Measurements from ENCODE around the gene AAR2.

The AAR2 gene

GRCh38 chr20:36253036-36253435 is 16.8 kb downstream of the AAR2 start:
- TF ChIP-seq, protein P1, sequence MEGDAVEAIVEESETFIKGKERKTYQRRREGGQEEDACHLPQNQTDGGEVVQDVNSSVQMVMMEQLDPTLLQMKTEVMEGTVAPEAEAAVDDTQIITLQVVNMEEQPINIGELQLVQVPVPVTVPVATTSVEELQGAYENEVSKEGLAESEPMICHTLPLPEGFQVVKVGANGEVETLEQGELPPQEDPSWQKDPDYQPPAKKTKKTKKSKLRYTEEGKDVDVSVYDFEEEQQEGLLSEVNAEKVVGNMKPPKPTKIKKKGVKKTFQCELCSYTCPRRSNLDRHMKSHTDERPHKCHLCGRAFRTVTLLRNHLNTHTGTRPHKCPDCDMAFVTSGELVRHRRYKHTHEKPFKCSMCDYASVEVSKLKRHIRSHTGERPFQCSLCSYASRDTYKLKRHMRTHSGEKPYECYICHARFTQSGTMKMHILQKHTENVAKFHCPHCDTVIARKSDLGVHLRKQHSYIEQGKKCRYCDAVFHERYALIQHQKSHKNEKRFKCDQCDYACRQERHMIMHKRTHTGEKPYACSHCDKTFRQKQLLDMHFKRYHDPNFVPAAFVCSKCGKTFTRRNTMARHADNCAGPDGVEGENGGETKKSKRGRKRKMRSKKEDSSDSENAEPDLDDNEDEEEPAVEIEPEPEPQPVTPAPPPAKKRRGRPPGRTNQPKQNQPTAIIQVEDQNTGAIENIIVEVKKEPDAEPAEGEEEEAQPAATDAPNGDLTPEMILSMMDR (IDR thresholded peaks at IDR 0.05; ENCODE audit: poor library complexity, severe bottlenecking), result no peak
- no peaks in the 10 kb centered on the region for H3K27me3 ChIP-seq (ENCODE audit: insufficient read depth, poor library complexity, severe bottlenecking)
- no peak overlapping the region for H3K4me3 ChIP-seq (ENCODE audit: severe bottlenecking)
- peaks cover 87% of the 10 kb centered on the region for H3K36me3 ChIP-seq (ENCODE audit: low read depth)
- peaks cover 21% of the 10 kb centered on the region for H3K4me1 ChIP-seq (ENCODE audit: insufficient read depth, poor library complexity, severe bottlenecking)
- peak; percentile 53 for DNase-seq (ENCODE audit: low spot score)
- no peak for ATAC-seq (ENCODE audit: low read depth)
- H3K9me3 ChIP-seq (ENCODE audit: severe bottlenecking), result no peaks in the 10 kb centered on the region
- H3K27ac ChIP-seq (ENCODE audit: poor library complexity, severe bottlenecking), result no peak overlapping the region

GRCh38 chr20:36254076-36254475 is 17.8 kb downstream of the AAR2 start:
- H3K9me3 ChIP-seq (ENCODE audit: severe bottlenecking), result no peaks in the 10 kb centered on the region
- H3K4me3 ChIP-seq (ENCODE audit: severe bottlenecking), result no peak overlapping the region
- TF ChIP-seq, protein P1 (IDR thresholded peaks at IDR 0.05; ENCODE audit: poor library complexity, severe bottlenecking), result no peak
- no peaks in the 10 kb centered on the region for H3K27me3 ChIP-seq (ENCODE audit: insufficient read depth, poor library complexity, severe bottlenecking)
- no peak for DNase-seq (ENCODE audit: low spot score)
- H3K4me1 ChIP-seq (ENCODE audit: insufficient read depth, poor library complexity, severe bottlenecking), result peaks cover 21% of the 10 kb centered on the region
- no peak for ATAC-seq (ENCODE audit: low read depth)
- H3K27ac ChIP-seq (ENCODE audit: poor library complexity, severe bottlenecking), result no peak overlapping the region
- H3K36me3 ChIP-seq (ENCODE audit: low read depth), result peaks cover 76% of the 10 kb centered on the region

DNA sequence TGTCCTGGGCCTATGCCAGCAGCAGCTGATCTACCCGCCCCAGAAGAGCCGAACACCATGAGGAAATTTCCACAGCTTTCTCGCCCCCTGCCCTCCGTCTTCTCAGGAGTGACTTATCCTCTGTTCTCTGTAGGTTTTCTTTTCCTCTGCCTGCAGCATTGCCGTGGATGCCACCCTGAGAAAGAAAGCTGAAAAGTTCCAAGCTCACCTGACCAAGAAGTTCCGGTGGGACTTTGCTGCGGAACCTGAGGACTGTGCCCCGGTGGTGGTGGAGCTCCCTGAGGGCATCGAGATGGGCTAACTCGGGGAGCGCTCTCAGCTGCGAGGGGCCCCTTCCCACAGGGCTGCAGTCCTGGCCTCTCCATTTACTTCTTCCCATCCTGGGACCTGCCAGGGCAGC is 19.2 kb downstream of the AAR2 start:
- Histone ChIP-seq H3K9me3 (ENCODE audit: severe bottlenecking) (no peaks in the 10 kb centered on the region), H3K27ac (ENCODE audit: poor library complexity, severe bottlenecking) (no peak overlapping the region), H3K27me3 (ENCODE audit: insufficient read depth, poor library complexity, severe bottlenecking) (no peaks in the 10 kb centered on the region), H3K4me3 (ENCODE audit: severe bottlenecking) (no peak overlapping the region), H3K4me1 (ENCODE audit: insufficient read depth, poor library complexity, severe bottlenecking) (peaks cover 16% of the 10 kb centered on the region), H3K36me3 (ENCODE audit: low read depth) (peaks cover 63% of the 10 kb centered on the region)
- TF ChIP-seq, protein P1 (IDR thresholded peaks at IDR 0.05; ENCODE audit: poor library complexity, severe bottlenecking), result no peak
- ATAC-seq (ENCODE audit: low read depth) (no peak), DNase-seq (ENCODE audit: low spot score) (peak; percentile 75)

DNA sequence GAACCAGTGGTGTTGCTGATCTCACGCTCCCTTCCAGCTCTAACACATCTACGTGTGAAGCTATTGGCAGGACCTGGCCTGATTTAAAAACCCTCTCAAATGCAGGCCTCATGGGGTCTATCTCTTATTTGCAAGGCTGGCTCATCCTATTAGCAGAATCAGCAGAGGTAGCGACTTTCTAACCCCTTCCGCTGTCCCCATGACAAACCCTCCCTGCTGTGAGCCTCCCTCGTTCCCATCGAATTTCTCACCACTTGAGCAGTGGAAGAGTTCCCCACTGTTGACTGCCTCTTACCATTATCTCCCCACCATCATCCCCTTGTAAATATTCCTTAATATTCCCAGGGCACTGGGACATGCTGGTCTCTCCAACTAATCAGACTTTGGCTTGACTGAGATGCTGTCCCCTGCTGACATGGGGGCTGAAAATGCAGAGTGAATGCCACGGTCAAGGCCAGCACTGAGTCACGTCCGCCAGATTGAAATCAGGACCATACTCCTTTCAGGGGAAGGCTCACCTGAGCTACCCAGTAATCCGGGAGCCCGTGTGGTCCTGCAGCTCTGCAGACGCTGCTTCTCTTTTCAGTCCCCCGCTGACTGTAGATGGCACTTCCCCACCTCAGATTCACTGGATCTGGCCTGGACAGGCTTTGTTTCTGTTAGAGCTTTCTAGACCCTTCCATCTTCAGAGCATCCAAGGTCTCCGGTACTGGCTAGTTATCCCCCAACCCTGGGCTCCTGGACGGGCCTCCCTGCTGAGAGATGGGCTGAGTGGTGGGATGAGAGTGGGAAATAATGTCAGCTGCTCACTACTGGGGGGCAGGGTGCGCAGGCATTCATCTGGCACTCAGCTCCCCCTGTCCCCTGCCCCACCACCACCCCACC is 23.1 kb downstream of the AAR2 start:
- Histone ChIP-seq H3K27ac (ENCODE audit: poor library complexity, severe bottlenecking) (no peak overlapping the region), H3K36me3 (ENCODE audit: low read depth) (peaks cover 30% of the 10 kb centered on the region), H3K27me3 (ENCODE audit: insufficient read depth, poor library complexity, severe bottlenecking) (no peaks in the 10 kb centered on the region), H3K9me3 (ENCODE audit: severe bottlenecking) (no peaks in the 10 kb centered on the region), H3K4me1 (ENCODE audit: insufficient read depth, poor library complexity, severe bottlenecking) (no peaks in the 10 kb centered on the region), H3K4me3 (ENCODE audit: severe bottlenecking) (no peak overlapping the region)
- TF ChIP-seq, protein P1 (IDR thresholded peaks at IDR 0.05; ENCODE audit: poor library complexity, severe bottlenecking), result no peak
- peak; percentile 66 for DNase-seq (ENCODE audit: low spot score)
- peak; percentile 14; the same call in 2 of the 3 replicates for ATAC-seq (ENCODE audit: low read depth)

DNA sequence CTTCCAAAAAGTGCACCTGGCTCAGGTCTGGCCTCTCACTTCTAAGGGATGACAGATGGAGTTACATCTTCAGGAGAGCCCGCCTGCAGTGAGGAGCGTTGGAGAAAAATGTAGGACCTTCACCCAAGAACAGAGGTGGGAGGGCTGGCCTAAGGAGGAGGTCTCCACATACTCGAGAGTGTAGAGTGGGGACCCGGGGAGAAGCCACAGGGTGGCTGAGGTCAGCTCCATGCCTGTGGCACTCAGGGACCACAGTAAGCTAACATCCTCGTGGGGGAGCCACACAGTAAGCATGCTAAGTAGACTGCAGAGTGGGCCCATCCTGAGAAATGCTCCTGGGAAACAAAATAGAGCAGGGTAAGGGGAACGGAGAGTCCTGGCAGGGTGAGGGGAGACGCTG is 24.0 kb downstream of the AAR2 start:
- H3K4me3 ChIP-seq (ENCODE audit: severe bottlenecking), result no peak overlapping the region
- TF ChIP-seq, protein P1 (IDR thresholded peaks at IDR 0.05; ENCODE audit: poor library complexity, severe bottlenecking), result no peak
- H3K36me3 ChIP-seq (ENCODE audit: low read depth), result peaks cover 21% of the 10 kb centered on the region
- H3K9me3 ChIP-seq (ENCODE audit: severe bottlenecking), result no peaks in the 10 kb centered on the region
- ATAC-seq (ENCODE audit: low read depth) (0 out of 3 replicates have a peak, but pooled peaks have one; percentile 6), DNase-seq (ENCODE audit: low spot score) (peak; percentile 73)
- no peaks in the 10 kb centered on the region for H3K27me3 ChIP-seq (ENCODE audit: insufficient read depth, poor library complexity, severe bottlenecking)
- H3K4me1 ChIP-seq (ENCODE audit: insufficient read depth, poor library complexity, severe bottlenecking), result no peaks in the 10 kb centered on the region
- no peak overlapping the region for H3K27ac ChIP-seq (ENCODE audit: poor library complexity, severe bottlenecking)
